Articular chondrocyte of knee joint (primary cell): ENCODE data around the gene VAMP5. TPM values are rescaled to one million over a fixed set of nuclear protein-coding genes. Genes with fewer than 3 reads are reported as not detected.

Source experiments
- small RNA-seq: library from RNA; depleted of rRNA; stranded (forward); fragments of <200 nt; gene quantifications from one replicate; pipeline ENCODE3, GENCODE V24; 2012
- total RNA-seq: library from RNA; depleted of rRNA; stranded (reverse); fragments of >200 nt; gene quantifications from 2 replicates; pipeline ENCODE4 v1.2.3, GENCODE V29; 2012

VAMP5 gene
- total RNA-seq = 30.2 and 35.7 TPM in 2 replicates

GRCh38 chr2:85584354-85584856 lies at the start of gene VAMP5:
VAMP5 (plus strand) TSS chr2:85584431; CDS start chr2:85584491, 60 bp downstream.

GRCh38 chr2:85538507-85539360 lies 45.5 kb upstream of the VAMP5 start, which contains the start of gene MAT2A:
MAT2A (plus strand) TSS chr2:85539168; CDS start chr2:85539288, 120 bp downstream.

GRCh38 chr2:85561280-85562212 lies 22.7 kb upstream of the VAMP5 start, which contains the start of gene GGCX:
GGCX (minus strand) TSS chr2:85561493; CDS start chr2:85561428, 65 bp downstream.

GRCh38 chr2:85577386-85578242 lies 6.6 kb upstream of the VAMP5 start, which contains the start of gene VAMP8:
VAMP8 (plus strand) TSS chr2:85577586; CDS start chr2:85577647, 61 bp downstream.

GRCh38 chr2:85595301-85596025 lies 11.2 kb downstream of the VAMP5 start, which contains the start of gene RNF181:
RNF181 (plus strand) TSS chr2:85595745; CDS start chr2:85595764, 19 bp downstream.

GRCh38 chr2:85602476-85603234 lies 18.4 kb downstream of the VAMP5 start, which contains the start of gene TMEM150A:
TMEM150A (minus strand) TSS chr2:85602698; CDS start chr2:85601948, 750 bp downstream.

GRCh38 chr2:85611705-85612587 lies 27.7 kb downstream of the VAMP5 start, which contains the start of gene C2orf68:
C2orf68 (minus strand) TSS chr2:85612066; CDS start chr2:85611984, 82 bp downstream.

Small RNAs within 50 kb of the gene (small RNA-seq; reads per million reads assigned to genes)
- not detected for gene RN7SL126P

Other genes starting within 250 kb of the VAMP5 start
- 48.0 and 59.0 TPM in 2 replicates for gene RETSAT, start 229.9 kb upstream of the VAMP5 start, total RNA-seq
- gene ELMOD3, start 229.7 kb upstream of the VAMP5 start, total RNA-seq = 14.5 and 20.4 TPM in 2 replicates
- 288 and 312 TPM in 2 replicates for gene CAPG, start 174.1 kb upstream of the VAMP5 start, total RNA-seq
- 0.43 TPM in 1 of 2 replicates, not detected in the other for gene SH2D6, start 165.7 kb upstream of the VAMP5 start, total RNA-seq
- gene MAT2A, start 45.3 kb upstream of the VAMP5 start, total RNA-seq = 247 and 327 TPM in 2 replicates
- gene GGCX, start 22.9 kb upstream of the VAMP5 start, total RNA-seq = 44.4 and 55.5 TPM in 2 replicates
- 9.9 and 12.4 TPM in 2 replicates for gene VAMP8, start 6.8 kb upstream of the VAMP5 start, total RNA-seq
- 133 and 175 TPM in 2 replicates for gene RNF181, start 11.3 kb downstream of the VAMP5 start, total RNA-seq
- gene TMEM150A, start 18.3 kb downstream of the VAMP5 start, total RNA-seq = 8.1 and 9.4 TPM in 2 replicates
- gene C2orf68, start 27.6 kb downstream of the VAMP5 start, total RNA-seq = 19.9 and 25.1 TPM in 2 replicates
- 43.5 and 46.9 TPM in 2 replicates for gene USP39, start 31.8 kb downstream of the VAMP5 start, total RNA-seq
- gene SFTPB, start 83.8 kb downstream of the VAMP5 start, total RNA-seq = not detected in 2 replicates
- not detected in 2 replicates for gene GNLY, start 109.9 kb downstream of the VAMP5 start, total RNA-seq
- 67.2 and 125 TPM in 2 replicates for gene ATOH8, start 169.6 kb downstream of the VAMP5 start, total RNA-seq